ENCODE data around the gene TANGO2. TPM values are rescaled to one million over a fixed set of nuclear protein-coding genes. Genes with fewer than 3 reads are reported as not detected.

The TANGO2 gene
- total and polyA plus RNA-seq, 9 of the 15 experiments (the other 6 are each of a cell fraction or from before 2014, with no cell fraction given): 15.5 to 94.9 (median 70.1) TPM

- peak; percentile 70 for TF ChIP-seq ETS2 (tag; IDR thresholded peaks at IDR 0.05; ENCODE audit: borderline replicate concordance, poor library complexity, severe bottlenecking)
- peak; percentile 86; the same call in 1 of the 2 replicates for TF ChIP-seq CBX1 (IDR thresholded peaks at IDR 0.05; ENCODE audit: low read depth)
- peak; percentile 94 for TF ChIP-seq CTBP1 (IDR thresholded peaks at IDR 0.05; ENCODE audit: borderline replicate concordance)
- 0 out of 2 replicates have a peak, but pooled peaks have one; percentile 10 for TF ChIP-seq ZNF253 (CRISPR knock-in tag; conservative IDR thresholded peaks at IDR 0.05)
- TF ChIP-seq NCOR1 (IDR thresholded peaks at IDR 0.05): no peak
- TF ChIP-seq, protein P1, sequence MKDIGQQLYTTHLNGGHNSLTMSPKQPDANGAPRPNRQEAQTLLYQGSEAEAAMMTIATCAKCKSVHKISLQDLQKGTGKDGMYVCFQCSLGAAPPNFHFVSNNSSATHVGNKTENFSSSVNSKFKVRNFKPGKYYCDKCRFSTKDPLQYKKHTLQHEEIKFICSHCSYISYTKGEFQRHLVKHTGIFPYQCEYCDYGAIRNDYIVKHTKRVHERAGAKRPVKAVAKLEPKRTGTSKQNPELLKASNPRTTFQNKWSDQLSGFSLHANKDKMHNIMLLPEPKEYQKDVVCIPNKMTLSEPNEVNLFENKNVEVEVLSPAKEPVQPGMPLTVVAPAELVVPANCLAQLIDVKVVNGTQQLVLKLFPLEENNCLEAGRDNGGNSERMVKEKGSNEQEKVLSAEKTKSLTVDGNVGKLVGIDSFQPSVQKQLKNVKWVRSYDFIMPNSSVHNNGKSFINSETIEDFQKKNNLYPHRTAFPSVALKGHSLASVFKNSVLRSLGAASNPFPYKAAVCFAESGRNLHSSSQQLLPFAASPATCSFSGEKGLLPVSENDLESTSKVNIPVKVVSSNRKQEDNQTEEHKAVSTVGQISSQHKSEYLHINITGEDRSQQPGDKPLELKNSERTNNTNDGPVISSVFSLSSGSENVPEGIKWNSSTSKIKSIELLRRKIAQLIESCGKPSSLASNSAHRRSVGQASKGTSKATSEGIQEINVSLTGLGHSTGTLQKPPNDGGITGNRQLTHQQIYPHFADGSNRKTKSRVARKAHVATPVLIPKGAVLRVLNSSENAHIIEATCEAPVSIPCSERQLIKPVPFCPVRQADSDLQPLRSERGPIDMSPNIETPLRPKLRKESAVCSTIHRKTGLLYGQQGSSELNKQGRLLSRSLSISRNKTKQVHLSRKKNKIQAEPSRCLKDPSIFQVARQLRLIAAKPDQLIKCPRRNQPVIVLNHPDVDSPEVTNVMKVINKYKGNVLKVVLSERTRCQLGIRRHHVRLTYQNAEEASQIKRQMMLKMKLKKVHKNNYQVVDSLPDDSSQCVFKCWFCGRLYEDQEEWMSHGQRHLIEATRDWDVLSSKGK (CRISPR knock-in tag; IDR thresholded peaks at IDR 0.05): no peak
- no peak for TF ChIP-seq ZNF124 (CRISPR knock-in tag; IDR thresholded peaks at IDR 0.05)
- TF ChIP-seq ZFPM2 (CRISPR knock-in tag; IDR thresholded peaks at IDR 0.05): peak; percentile 84; the same call in 1 of the 2 replicates
- TF ChIP-seq CHD2 (IDR thresholded peaks at IDR 0.05; ENCODE audit: low read depth, low read length): no peak
- TF ChIP-seq, protein P2, sequence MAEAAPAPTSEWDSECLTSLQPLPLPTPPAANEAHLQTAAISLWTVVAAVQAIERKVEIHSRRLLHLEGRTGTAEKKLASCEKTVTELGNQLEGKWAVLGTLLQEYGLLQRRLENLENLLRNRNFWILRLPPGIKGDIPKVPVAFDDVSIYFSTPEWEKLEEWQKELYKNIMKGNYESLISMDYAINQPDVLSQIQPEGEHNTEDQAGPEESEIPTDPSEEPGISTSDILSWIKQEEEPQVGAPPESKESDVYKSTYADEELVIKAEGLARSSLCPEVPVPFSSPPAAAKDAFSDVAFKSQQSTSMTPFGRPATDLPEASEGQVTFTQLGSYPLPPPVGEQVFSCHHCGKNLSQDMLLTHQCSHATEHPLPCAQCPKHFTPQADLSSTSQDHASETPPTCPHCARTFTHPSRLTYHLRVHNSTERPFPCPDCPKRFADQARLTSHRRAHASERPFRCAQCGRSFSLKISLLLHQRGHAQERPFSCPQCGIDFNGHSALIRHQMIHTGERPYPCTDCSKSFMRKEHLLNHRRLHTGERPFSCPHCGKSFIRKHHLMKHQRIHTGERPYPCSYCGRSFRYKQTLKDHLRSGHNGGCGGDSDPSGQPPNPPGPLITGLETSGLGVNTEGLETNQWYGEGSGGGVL (CRISPR knock-in tag; IDR thresholded peaks at IDR 0.05): no peak
- TF ChIP-seq JUND (IDR thresholded peaks at IDR 0.05; ENCODE audit: borderline replicate concordance, low read depth, low read length): peak; percentile 47
- 0 out of 3 replicates have a peak, but pooled peaks have one; percentile 8 for TF ChIP-seq JUND (tag; IDR thresholded peaks at IDR 0.05; ENCODE audit: borderline replicate concordance, low read depth, low read length)
Measured at GRCh38 chr22:19986410-19987341, 34.2 kb upstream of the TANGO2 start (continued).

All from K562 (cell line).